IMR-90 (cell line): ENCODE measurements around the gene OPCML. TPM values are rescaled to one million over a fixed set of nuclear protein-coding genes. Genes with fewer than 3 reads are reported as not detected.

Source experiments
- ATAC-seq: fragments of 200-7000 bp; cut with Tn5 transposase; 2 replicates; pipeline ENCODE4 v1.9.1; 2020; ENCODE audit warnings: low read depth, mild to moderate bottlenecking, moderate library complexity
- BruUV-seq: library from RNA; stranded (reverse); fragments of 400-500 nt; replicated peaks from 2 replicates; lab custom pipeline; 2021; lab: Mats Ljungman, UMichigan
- CTCF ChIA-PET: fragments of 300-600 bp; formaldehyde crosslinking; extraction: SDS; loops from one replicate; lab custom pipeline; 2021; ENCODE audit warnings: antibody characterized with exemption; lab: Yijun Ruan, JAX
- POLR2A ChIA-PET: fragments of 300-600 bp; sonication (Branson Sonifier 250); formaldehyde crosslinking; loops from one replicate; lab custom pipeline; 2022; ENCODE audit warnings: antibody characterized with exemption; ENCODE audit not compliant: unreplicated experiment; lab: Charles Lee
- DNase-seq: peaks from one replicate; pipeline ENCODE4 v3.0.0; 2013
- H2AFZ ChIP-seq: replicated peaks from 2 replicates; pipeline ENCODE3; 2013; ENCODE audit warnings: low read length, mild to moderate bottlenecking; ENCODE audit not compliant: poor library complexity
- H2AK5ac ChIP-seq: 2 replicates; pipeline ENCODE4 v1.6.1; 2013; ENCODE audit warnings: low read depth, low read length, inconsistent platforms
- H2AK9ac ChIP-seq: replicated peaks from 2 replicates; pipeline ENCODE3; 2013; ENCODE audit warnings: mild to moderate bottlenecking, low read depth, low read length, moderate library complexity; ENCODE audit not compliant: poor library complexity
- H2BK120ac ChIP-seq: 2 replicates; pipeline ENCODE4 v1.6.1; 2013; ENCODE audit warnings: low read depth, low read length, inconsistent platforms
- H2BK15ac ChIP-seq: 3 replicates; pipeline ENCODE4 v1.6.1; 2013; ENCODE audit warnings: low read depth, low read length, inconsistent platforms
- H2BK20ac ChIP-seq: 2 replicates; pipeline ENCODE4 v1.6.1; 2013; ENCODE audit warnings: low read depth, mild to moderate bottlenecking, inconsistent platforms, low read length, moderate library complexity
- H2BK5ac ChIP-seq: 2 replicates; pipeline ENCODE4 v1.6.1; 2013; ENCODE audit warnings: mild to moderate bottlenecking, low read depth, low read length, inconsistent platforms; ENCODE audit not compliant: poor library complexity, severe bottlenecking
- H3K14ac ChIP-seq: replicated peaks from 2 replicates; pipeline ENCODE4 v1.6.1; 2013; ENCODE audit warnings: low read depth, low read length, inconsistent platforms
- H3K18ac ChIP-seq: 2 replicates; pipeline ENCODE4 v1.6.1; 2013; ENCODE audit warnings: low read depth, low read length, control low read depth
- H3K23ac ChIP-seq: 2 replicates; pipeline ENCODE4 v1.6.1; 2013; ENCODE audit warnings: low read depth, low read length, inconsistent platforms
- H3K27ac ChIP-seq: 2 replicates; pipeline ENCODE4 v1.5.1; 2013; ENCODE audit warnings: mild to moderate bottlenecking, control low read depth, low read length; ENCODE audit not compliant: insufficient read depth
- H3K27me3 ChIP-seq: 2 replicates; pipeline ENCODE4 v1.6.1; 2013; ENCODE audit warnings: low read length; ENCODE audit not compliant: control insufficient read depth, insufficient read depth
- H3K36me3 ChIP-seq: 2 replicates; pipeline ENCODE4 v1.6.1; 2013; ENCODE audit warnings: low read length, mixed read lengths; ENCODE audit not compliant: control insufficient read depth, insufficient read depth
- H3K4ac ChIP-seq: 2 replicates; pipeline ENCODE4 v1.6.1; 2013; ENCODE audit warnings: low read depth, low read length, inconsistent platforms
- H3K4me1 ChIP-seq: 2 replicates; pipeline ENCODE4 v1.6.1; 2013; ENCODE audit warnings: low read length, mixed read lengths; ENCODE audit not compliant: control insufficient read depth, insufficient read depth
- H3K4me2 ChIP-seq: 2 replicates; pipeline ENCODE4 v1.6.1; 2013; ENCODE audit warnings: low read depth, mild to moderate bottlenecking, control low read depth, low read length, moderate library complexity
- H3K4me3 ChIP-seq: 2 replicates; pipeline ENCODE4 v1.5.1; 2013; ENCODE audit warnings: low read depth, mild to moderate bottlenecking, control low read depth, low read length, moderate library complexity; ENCODE audit not compliant: insufficient read depth
- H3K56ac ChIP-seq: 2 replicates; pipeline ENCODE4 v1.6.1; 2013; ENCODE audit warnings: low read length, inconsistent platforms; ENCODE audit not compliant: insufficient read depth; ENCODE audit errors: extremely low read depth
- H3K79me1 ChIP-seq, 2 experiments: 2 replicates each; pipeline ENCODE4 v1.6.1; 2013; ENCODE audit warnings: low read length in 2 of 2, inconsistent platforms in 1 of 2, low read depth in 1 of 2
- H3K9ac ChIP-seq: 2 replicates; pipeline ENCODE4 v1.6.1; 2013; ENCODE audit warnings: low read depth, low read length, control low read depth
- H3K9me1 ChIP-seq: 2 replicates; pipeline ENCODE4 v1.6.1; 2013; ENCODE audit warnings: low read length, inconsistent platforms; ENCODE audit not compliant: insufficient read depth
- H3K9me3 ChIP-seq: 2 replicates; pipeline ENCODE4 v1.6.1; 2013; ENCODE audit warnings: low read length; ENCODE audit not compliant: control insufficient read depth, insufficient read depth
- H4K20me1 ChIP-seq: 2 replicates; pipeline ENCODE4 v1.6.1; 2013; ENCODE audit warnings: low read length, inconsistent platforms; ENCODE audit not compliant: insufficient read depth
- H4K5ac ChIP-seq: 2 replicates; pipeline ENCODE4 v1.6.1; 2013; ENCODE audit warnings: mild to moderate bottlenecking, low read depth, low read length, control low read depth
- H4K8ac ChIP-seq, 2 experiments: 2 replicates each; pipeline ENCODE4 v1.6.1; 2013; ENCODE audit warnings: low read depth in 2 of 2, low read length in 2 of 2, control low read depth in 1 of 2, inconsistent platforms in 1 of 2
- H4K91ac ChIP-seq: 2 replicates; pipeline ENCODE4 v1.6.1; 2013; ENCODE audit warnings: low read depth, low read length, inconsistent platforms; ENCODE audit not compliant: insufficient read depth
- BHLHE40 ChIP-seq: fragments of 150-350 bp; IDR thresholded peaks from 2 replicates; pipeline ENCODE4 v1.6.1; 2016; ENCODE audit warnings: mild to moderate bottlenecking, low read depth, low read length
- CEBPB ChIP-seq: IDR thresholded peaks from 2 replicates; pipeline ENCODE4 v1.6.1; 2012; ENCODE audit warnings: low read depth, low read length, improper control_type of control experiment
- CHD1 ChIP-seq: IDR thresholded peaks from 2 replicates; pipeline ENCODE4 v1.6.1; 2012; ENCODE audit warnings: low read depth, low read length, improper control_type of control experiment
- CTCF ChIP-seq: conservative IDR thresholded peaks from 2 replicates; pipeline ENCODE4 v1.5.1; 2012; ENCODE audit warnings: mild to moderate bottlenecking, low read depth, low read length, improper control_type of control experiment
- ELK1 ChIP-seq: fragments of 150-350 bp; IDR thresholded peaks from 2 replicates; pipeline ENCODE4 v1.6.1; 2016; ENCODE audit warnings: low read depth, mild to moderate bottlenecking, low read length, moderate library complexity, borderline replicate concordance
- FOS ChIP-seq: fragments of 150-350 bp; IDR thresholded peaks from 2 replicates; pipeline ENCODE4 v1.6.1; 2016; ENCODE audit warnings: low read depth, low read length
- MAFK ChIP-seq: IDR thresholded peaks from 2 replicates; pipeline ENCODE4 v1.6.1; 2012; ENCODE audit warnings: low read depth, low read length, improper control_type of control experiment
- MAZ ChIP-seq: IDR thresholded peaks from 2 replicates; pipeline ENCODE4 v1.6.1; 2012; ENCODE audit warnings: low read depth, mild to moderate bottlenecking, low read length, improper control_type of control experiment, moderate library complexity, borderline replicate concordance
- MXI1 ChIP-seq: IDR thresholded peaks from 2 replicates; pipeline ENCODE4 v1.6.1; 2012; ENCODE audit warnings: low read depth, mild to moderate bottlenecking, low read length, moderate library complexity, borderline replicate concordance
- NFE2L2 ChIP-seq: fragments of 150-350 bp; IDR thresholded peaks from 2 replicates; pipeline ENCODE4 v1.6.1; 2016; ENCODE audit warnings: low read depth, mild to moderate bottlenecking, low read length
- POLR2A ChIP-seq: IDR thresholded peaks from 2 replicates; pipeline ENCODE4 v1.6.1; 2012; ENCODE audit warnings: mild to moderate bottlenecking, low read depth, low read length
- RAD21 ChIP-seq: IDR thresholded peaks from 2 replicates; pipeline ENCODE4 v1.6.1; 2012; ENCODE audit warnings: low read length, improper control_type of control experiment
- RCOR1 ChIP-seq: IDR thresholded peaks from 2 replicates; pipeline ENCODE4 v1.6.1; 2012; ENCODE audit warnings: mild to moderate bottlenecking, low read length, improper control_type of control experiment; ENCODE audit not compliant: insufficient replicate concordance
- RFX5 ChIP-seq: IDR thresholded peaks from 2 replicates; pipeline ENCODE4 v1.8.0; 2012; ENCODE audit warnings: low read depth, mild to moderate bottlenecking, low read length, moderate library complexity
- SMC3 ChIP-seq: fragments of 150-350 bp; IDR thresholded peaks from 2 replicates; pipeline ENCODE4 v1.6.1; 2016; ENCODE audit warnings: low read depth, mild to moderate bottlenecking, antibody characterized with exemption, low read length, moderate library complexity
- USF2 ChIP-seq: fragments of 150-350 bp; IDR thresholded peaks from 2 replicates; pipeline ENCODE4 v1.6.1; 2017; ENCODE audit warnings: mild to moderate bottlenecking, antibody characterized with exemption, low read length, low read depth
- WGBS, 2 experiments: methylation state at CpG; one replicate each; pipeline versions ENCODE4 v1.1.5 to v1.1.7; 2013; ENCODE audit warnings: missing lambda C conversion rate in 2 of 2; ENCODE audit not compliant: insufficient read length in 1 of 2; ENCODE audit errors: extremely low coverage in 2 of 2; 5-methylcytosine and 5-hydroxymethylcytosine counted together
- dilution Hi-C: fragments of 300-500 bp; cut with HindIII; formaldehyde crosslinking; loops from one replicate; pipeline ENCODE4 v1.14.3; 2018; ENCODE audit warnings: low sequenced_read_pairs; ENCODE audit not compliant: unreplicated experiment
- in situ Hi-C: fragments of 300-500 bp; cut with MboI; formaldehyde crosslinking; loops from 3 replicates; pipeline ENCODE4 v1.14.3; 2019; ENCODE audit warnings: low sequenced_read_pairs, inconsistent platforms, mixed read lengths
- intact Hi-C: fragments of 100-400 bp; cut with micrococcal nuclease; formaldehyde crosslinking; loops from 2 replicates; pipeline ENCODE4 v1.10.0; 2022
- polyA plus RNA-seq, 3 experiments: library from polyadenylated mRNA; depleted of rRNA; stranded (reverse); fragments of >200 nt; gene quantifications; 2 replicates each; pipeline ENCODE4 v1.2.3, GENCODE V29; 2012; ENCODE audit warnings: low replicate concordance in 1 of 3
- total RNA-seq: library from RNA; depleted of rRNA; stranded (reverse); fragments of >200 nt; gene quantifications from 2 replicates; pipeline ENCODE4 v1.2.3, GENCODE V29; 2012

The OPCML gene
- total and polyA plus RNA-seq, 2 of the 4 experiments (the other 2 are of a cell fraction): under 0.01 to 2.6 TPM

- in situ Hi-C loops: no loop called here
Measured at GRCh38 chr11:132365650-132366049, 1166.7 kb downstream of the OPCML start.

More at GRCh38 chr11:132365650-132366049, 1166.7 kb downstream of the OPCML start:
- no peaks in the 10 kb centered on the region for H4K20me1 ChIP-seq
- H4K8ac ChIP-seq: no peak overlapping the region
- no peak overlapping the region for H4K91ac ChIP-seq
- CTCF ChIA-PET: no interaction called here
- no peak overlapping the region for H3K23ac ChIP-seq
- no peaks in the 10 kb centered on the region for H3K9me3 ChIP-seq
- no peak overlapping the region for H2AK9ac ChIP-seq
- no CpG with 5 or more reads among the region's 3 CpGs for WGBS, 2 experiments
- no peaks in the 10 kb centered on the region for H3K27me3 ChIP-seq
- no peak overlapping the region for H3K18ac ChIP-seq
- H2BK20ac ChIP-seq: no peak overlapping the region
- no peaks in the 10 kb centered on the region for H3K4me1 ChIP-seq
- ATAC-seq (no peak), DNase-seq (no peak)
- no peak overlapping the region for H3K9ac ChIP-seq
- H3K14ac ChIP-seq: no peak overlapping the region
- no peak overlapping the region for H2BK5ac ChIP-seq
- no peak overlapping the region for H2AK5ac ChIP-seq
- no peak overlapping the region for H3K27ac ChIP-seq
- POLR2A ChIA-PET: no interaction called here
- H3K4me2 ChIP-seq: no peak overlapping the region
- dilution Hi-C loops (no loop called here), intact Hi-C loops (loop anchor here (10.0 kb wide), 1 partner anchor 221 kb away; no protein-coding TSS in a partner anchor)
- H3K79me1 ChIP-seq: no peaks in the 10 kb centered on the region
- no peaks in the 10 kb centered on the region for H3K36me3 ChIP-seq
- TF ChIP-seq FOS (no peak), RCOR1 (no peak), NFE2L2 (no peak), BHLHE40 (no peak), POLR2A (no peak), CHD1 (no peak), MXI1 (no peak), CTCF (no peak), RFX5 (no peak), MAZ (no peak), USF2 (no peak), MAFK (no peak), ELK1 (no peak), CEBPB (no peak), RAD21 (no peak), SMC3 (no peak)
- H2BK15ac ChIP-seq: no peak overlapping the region
- H3K56ac ChIP-seq: no peak overlapping the region
- BruUV-seq: no TSS peak
- H2AFZ ChIP-seq: no peak overlapping the region
- H3K4ac ChIP-seq: no peak overlapping the region
- no peaks in the 10 kb centered on the region for H3K9me1 ChIP-seq
- no peak overlapping the region for H3K4me3 ChIP-seq
- H2BK120ac ChIP-seq: no peak overlapping the region
- H4K5ac ChIP-seq: no peak overlapping the region
